Ishikawa (cell line): ENCODE data around the gene CCL19.

ENCODE experiments used
- CEBPB ChIP-seq: IDR thresholded peaks from 2 replicates; pipeline ENCODE4 v1.6.1; 2012
- EGR1 ChIP-seq: IDR thresholded peaks from 2 replicates; pipeline ENCODE4 v1.6.1; 2012
- EP300 ChIP-seq: IDR thresholded peaks from 2 replicates; pipeline ENCODE4 v1.6.1; 2012; ENCODE audit warnings: borderline replicate concordance
- FOXM1 ChIP-seq: IDR thresholded peaks from 2 replicates; pipeline ENCODE4 v1.6.1; 2012; ENCODE audit warnings: low read depth, borderline replicate concordance
- MAX ChIP-seq: IDR thresholded peaks from 2 replicates; pipeline ENCODE4 v1.6.1; 2012
- NFIC ChIP-seq: IDR thresholded peaks from 2 replicates; pipeline ENCODE4 v1.6.1; 2012
- RAD21 ChIP-seq: IDR thresholded peaks from 2 replicates; pipeline ENCODE4 v1.6.1; 2012; ENCODE audit warnings: low read depth
- REST ChIP-seq: IDR thresholded peaks from 2 replicates; pipeline ENCODE4 v1.6.1; 2012; ENCODE audit warnings: low read depth, mild to moderate bottlenecking
- TAF1 ChIP-seq: IDR thresholded peaks from 2 replicates; pipeline ENCODE4 v1.6.1; 2012; ENCODE audit warnings: low read depth, mild to moderate bottlenecking
- TCF12 ChIP-seq: IDR thresholded peaks from 2 replicates; pipeline ENCODE4 v1.6.1; 2012; ENCODE audit warnings: low read depth
- USF1 ChIP-seq: IDR thresholded peaks from 2 replicates; pipeline ENCODE4 v1.6.1; 2012
- YY1 ChIP-seq: IDR thresholded peaks from 2 replicates; pipeline ENCODE4 v1.6.1; 2012; ENCODE audit warnings: low read depth
- ZBTB7A ChIP-seq: IDR thresholded peaks from 2 replicates; pipeline ENCODE4 v1.6.1; 2012; ENCODE audit warnings: low read depth

- TF ChIP-seq EGR1 (no peak), REST (no peak), USF1 (no peak), RAD21 (no peak), MAX (no peak), YY1 (no peak), FOXM1 (no peak), TCF12 (no peak), TAF1 (no peak), CEBPB (no peak), NFIC (no peak), EP300 (no peak), ZBTB7A (no peak)
These were observed 25.6 kb upstream of the CCL19 start for GRCh38 chr9:34716711-34717110.
